ENCODE data around the gene MOB3A.

- TF ChIP-seq CTBP1 (IDR thresholded peaks at IDR 0.05; ENCODE audit: borderline replicate concordance) (no peak), BHLHE40 (IDR thresholded peaks at IDR 0.05; ENCODE audit: borderline replicate concordance) (no peak), ZNF384 (IDR thresholded peaks at IDR 0.05) (no peak), TARDBP (IDR thresholded peaks at IDR 0.05) (no peak), ELF4 (IDR thresholded peaks at IDR 0.05) (no peak)
These were observed 39.6 kb upstream of the MOB3A start for GRCh38 chr19:2135474-2136402.

Measured in HEK293T (cell line).